ENCODE data around the gene SFXN3.

The SFXN3 gene, protein sequence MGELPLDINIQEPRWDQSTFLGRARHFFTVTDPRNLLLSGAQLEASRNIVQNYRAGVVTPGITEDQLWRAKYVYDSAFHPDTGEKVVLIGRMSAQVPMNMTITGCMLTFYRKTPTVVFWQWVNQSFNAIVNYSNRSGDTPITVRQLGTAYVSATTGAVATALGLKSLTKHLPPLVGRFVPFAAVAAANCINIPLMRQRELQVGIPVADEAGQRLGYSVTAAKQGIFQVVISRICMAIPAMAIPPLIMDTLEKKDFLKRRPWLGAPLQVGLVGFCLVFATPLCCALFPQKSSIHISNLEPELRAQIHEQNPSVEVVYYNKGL

DNA sequence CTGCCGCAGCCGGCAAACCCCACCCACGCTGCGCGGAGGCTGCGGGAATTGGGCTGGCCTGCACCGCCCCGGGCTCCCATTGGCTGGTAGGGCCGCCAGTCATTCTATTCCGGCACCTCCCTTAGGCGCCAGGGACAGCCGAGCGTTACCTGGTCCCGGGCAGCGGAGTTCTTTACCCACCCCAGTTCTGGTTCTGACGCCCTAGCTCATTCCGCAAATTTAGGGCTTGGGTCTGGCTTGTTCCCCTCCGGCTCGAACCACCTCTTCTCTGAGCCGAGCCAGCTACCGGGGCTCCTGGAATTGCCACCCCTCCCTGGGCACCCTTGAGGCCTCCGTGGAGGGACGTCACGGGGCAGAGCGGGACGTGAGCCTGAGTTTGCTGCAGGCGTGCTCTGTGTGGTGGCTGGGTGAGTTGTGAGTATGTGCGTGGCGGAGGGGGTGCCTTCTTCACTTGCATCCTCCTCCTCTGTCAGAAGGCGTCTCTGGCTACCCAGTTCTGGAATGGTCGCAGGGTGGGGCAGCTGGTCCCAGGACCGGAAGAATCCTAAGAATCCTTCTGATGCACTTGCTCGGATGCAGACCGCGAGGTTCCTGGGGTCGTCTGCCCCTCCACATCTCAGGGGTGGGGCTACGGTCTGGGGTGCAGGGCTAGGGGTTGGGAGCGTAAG is at the start of gene SFXN3, which contains the start of gene PDZD7:
TSS of gene SFXN3 (plus strand) at position 107 of the 668 bp plus-strand sequence. CDS start 3,461 bp downstream, outside the sequence.
TSS of gene PDZD7 (minus strand) at position 2 of the 668 bp plus-strand sequence. CDS start 910 bp downstream, outside the sequence.
- H3K4me3 ChIP-seq (ENCODE audit: low read length): peak within 1 kb of the TSS; percentile 84
- DNase-seq (ENCODE audit: low read depth): peak; percentile 74
- TF ChIP-seq, protein P1, sequence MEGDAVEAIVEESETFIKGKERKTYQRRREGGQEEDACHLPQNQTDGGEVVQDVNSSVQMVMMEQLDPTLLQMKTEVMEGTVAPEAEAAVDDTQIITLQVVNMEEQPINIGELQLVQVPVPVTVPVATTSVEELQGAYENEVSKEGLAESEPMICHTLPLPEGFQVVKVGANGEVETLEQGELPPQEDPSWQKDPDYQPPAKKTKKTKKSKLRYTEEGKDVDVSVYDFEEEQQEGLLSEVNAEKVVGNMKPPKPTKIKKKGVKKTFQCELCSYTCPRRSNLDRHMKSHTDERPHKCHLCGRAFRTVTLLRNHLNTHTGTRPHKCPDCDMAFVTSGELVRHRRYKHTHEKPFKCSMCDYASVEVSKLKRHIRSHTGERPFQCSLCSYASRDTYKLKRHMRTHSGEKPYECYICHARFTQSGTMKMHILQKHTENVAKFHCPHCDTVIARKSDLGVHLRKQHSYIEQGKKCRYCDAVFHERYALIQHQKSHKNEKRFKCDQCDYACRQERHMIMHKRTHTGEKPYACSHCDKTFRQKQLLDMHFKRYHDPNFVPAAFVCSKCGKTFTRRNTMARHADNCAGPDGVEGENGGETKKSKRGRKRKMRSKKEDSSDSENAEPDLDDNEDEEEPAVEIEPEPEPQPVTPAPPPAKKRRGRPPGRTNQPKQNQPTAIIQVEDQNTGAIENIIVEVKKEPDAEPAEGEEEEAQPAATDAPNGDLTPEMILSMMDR (conservative IDR thresholded peaks at IDR 0.05; ENCODE audit: low read depth, low read length): no peak

DNA sequence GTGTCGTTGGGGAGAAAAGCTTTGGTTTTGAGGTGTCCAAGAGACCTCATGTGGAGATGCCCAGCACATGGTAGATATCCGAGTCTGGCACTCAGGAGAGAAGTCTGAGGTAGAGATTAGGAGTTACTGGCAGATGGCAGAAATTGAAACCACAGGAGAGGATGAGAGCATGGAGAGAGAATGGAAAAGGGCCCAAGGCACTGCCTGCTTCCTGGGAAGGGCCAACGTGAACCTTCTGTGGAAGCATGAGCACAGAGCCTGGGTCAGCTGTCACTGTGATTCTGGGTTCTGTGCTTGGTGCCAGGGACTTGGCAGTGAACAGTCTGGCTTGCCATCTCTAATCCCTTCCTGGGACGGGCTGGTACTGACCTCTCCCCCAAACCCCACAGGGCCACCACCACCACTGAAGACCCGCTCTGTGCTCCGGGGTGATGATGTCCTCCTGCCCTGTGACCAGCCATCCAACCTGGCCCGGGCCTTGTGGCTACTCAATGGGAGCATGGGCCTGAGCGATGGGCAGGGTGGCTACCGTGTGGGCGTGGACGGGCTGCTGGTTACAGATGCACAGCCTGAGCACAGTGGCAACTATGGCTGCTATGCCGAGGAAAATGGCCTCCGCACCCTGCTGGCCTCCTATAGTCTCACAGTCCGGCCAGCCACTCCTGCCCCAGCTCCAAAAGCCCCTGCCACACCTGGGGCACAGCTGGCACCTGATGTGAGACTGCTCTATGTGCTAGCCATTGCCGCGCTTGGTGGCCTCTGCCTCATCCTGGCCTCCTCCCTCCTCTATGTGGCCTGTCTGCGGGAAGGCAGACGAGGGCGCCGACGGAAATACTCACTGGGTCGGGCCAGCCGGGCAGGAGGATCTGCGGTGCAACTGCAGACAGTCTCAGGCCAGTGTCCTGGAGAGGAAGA is 47.9 kb upstream of the SFXN3 start:
- no peak for DNase-seq (ENCODE audit: low read depth)
- H3K4me3 ChIP-seq (ENCODE audit: low read length): no peak overlapping the region
- TF ChIP-seq, protein P1 (conservative IDR thresholded peaks at IDR 0.05; ENCODE audit: low read depth, low read length): no peak

DNA sequence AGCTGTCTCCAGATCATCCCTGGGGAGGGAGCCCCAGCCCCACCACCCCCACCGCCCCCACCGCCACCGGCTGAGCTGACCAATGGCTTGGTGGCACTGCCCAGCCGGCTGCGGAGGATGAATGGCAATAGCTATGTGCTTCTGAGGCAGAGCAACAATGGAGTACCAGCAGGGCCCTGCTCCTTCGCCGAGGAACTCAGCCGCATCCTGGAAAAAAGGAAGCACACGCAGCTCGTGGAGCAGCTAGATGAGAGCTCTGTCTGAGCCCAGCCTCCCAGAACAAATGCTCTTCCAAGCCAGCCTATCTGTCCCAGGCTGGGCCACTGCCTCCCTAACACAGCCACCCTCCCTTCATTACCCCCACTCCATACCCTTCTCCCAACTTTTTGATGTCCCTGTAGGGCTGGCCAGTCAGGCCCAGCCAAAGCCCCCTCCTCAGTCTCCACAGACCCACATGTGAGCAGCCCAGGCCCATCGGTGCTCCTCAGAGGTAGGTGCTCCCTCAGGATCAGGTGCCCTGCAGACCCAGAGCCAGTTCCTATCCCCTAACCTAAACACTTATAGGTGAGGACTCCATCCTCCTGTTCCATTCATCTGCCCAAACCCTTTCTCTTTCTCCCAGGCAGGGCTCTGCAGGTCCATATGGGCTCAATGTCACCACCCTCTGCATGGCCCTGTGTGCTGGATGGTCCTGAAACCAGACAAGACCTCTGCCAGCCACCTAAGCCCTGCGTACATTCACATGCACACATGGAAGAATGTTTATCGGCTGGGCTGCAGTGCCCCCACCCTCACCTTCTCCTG is 47.0 kb upstream of the SFXN3 start:
- no peak overlapping the region for H3K4me3 ChIP-seq (ENCODE audit: low read length)
- TF ChIP-seq, protein P1 (conservative IDR thresholded peaks at IDR 0.05; ENCODE audit: low read depth, low read length): no peak
- DNase-seq (ENCODE audit: low read depth): no peak

DNA sequence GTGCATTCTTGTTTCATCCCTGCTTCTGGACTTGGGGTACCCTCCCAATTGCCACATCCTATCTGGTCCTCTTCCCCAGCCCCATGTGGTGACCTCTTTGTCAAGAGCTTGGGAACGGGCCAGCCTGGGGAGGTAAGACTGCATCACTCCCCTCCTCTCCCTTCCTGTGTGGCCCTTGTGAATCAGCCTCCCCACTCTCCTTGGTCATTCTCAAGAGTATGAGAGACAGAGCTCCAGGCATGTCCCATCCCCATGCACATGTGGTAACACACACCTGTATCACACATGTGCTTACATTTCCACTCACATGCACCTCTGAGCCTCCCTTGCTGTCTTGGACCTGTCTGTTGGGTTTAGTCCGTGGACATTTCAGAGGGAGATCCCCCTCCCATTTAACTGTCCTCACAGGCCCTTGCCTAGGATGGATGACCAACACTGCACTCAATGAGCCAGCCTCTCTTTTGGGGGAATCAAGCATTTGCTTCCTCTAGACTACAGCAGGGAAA is 46.3 kb upstream of the SFXN3 start:
- TF ChIP-seq, protein P1 (conservative IDR thresholded peaks at IDR 0.05; ENCODE audit: low read depth, low read length): no peak
- no peak overlapping the region for H3K4me3 ChIP-seq (ENCODE audit: low read length)
- DNase-seq (ENCODE audit: low read depth): no peak

DNA sequence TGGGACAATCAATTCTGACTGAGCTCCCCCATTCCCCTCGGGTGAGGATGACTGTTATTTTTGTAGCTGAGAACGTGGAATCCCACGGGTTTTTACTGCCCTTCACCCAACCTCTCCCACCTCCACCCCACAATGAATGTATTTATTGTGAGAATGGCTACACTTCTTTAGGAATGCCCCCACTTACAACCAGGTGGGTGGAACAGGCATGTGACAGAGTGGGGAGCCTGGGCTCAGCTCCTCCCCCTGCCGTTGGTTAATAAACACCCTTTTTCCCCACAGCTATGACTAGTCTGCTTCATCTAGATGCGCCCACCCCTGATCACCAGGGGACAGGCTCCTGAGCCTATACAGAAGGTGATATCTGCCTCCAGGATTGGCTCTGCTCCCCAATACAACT is 45.7 kb upstream of the SFXN3 start:
- H3K4me3 ChIP-seq (ENCODE audit: low read length): no peak overlapping the region
- DNase-seq (ENCODE audit: low read depth): no peak
- TF ChIP-seq, protein P1 (conservative IDR thresholded peaks at IDR 0.05; ENCODE audit: low read depth, low read length): no peak

DNA sequence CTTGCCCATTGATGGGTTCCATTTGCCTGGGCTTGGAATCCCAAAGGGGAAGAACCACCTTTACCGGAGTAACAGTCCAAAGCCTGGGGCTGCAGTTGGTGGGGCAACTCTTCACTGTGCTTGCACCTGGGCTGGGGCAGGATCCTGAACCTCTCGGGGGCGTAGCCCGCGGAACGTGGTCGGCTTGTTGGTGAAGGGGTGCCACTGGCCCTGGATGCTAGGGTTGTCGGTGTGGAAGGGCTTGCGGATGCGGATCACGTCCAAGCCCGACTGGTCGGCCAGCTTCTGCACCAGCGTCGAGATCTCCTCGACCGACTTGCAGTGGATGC is 44.4 kb upstream of the SFXN3 start:
- peak overlapping the region; percentile 93 for H3K4me3 ChIP-seq (ENCODE audit: low read length)
- TF ChIP-seq, protein P1 (conservative IDR thresholded peaks at IDR 0.05; ENCODE audit: low read depth, low read length): no peak
- no peak for DNase-seq (ENCODE audit: low read depth)

Data from retinal pigment epithelial cell (primary cell).